Effector memory CD4-positive, alpha-beta T cell (primary cell): Measurements from ENCODE around the gene MTHFR.

Experiments used
- DNase-seq, 3 donors: peaks; one replicate each; pipeline ENCODE4 v3.0.0-alpha.2; 2020
- H3K27ac ChIP-seq: 2 replicates; pipeline ENCODE4 v1.7.0; 2013; ENCODE audit warnings: mild to moderate bottlenecking, low read length, moderate library complexity; ENCODE audit not compliant: insufficient read depth, poor library complexity, severe bottlenecking
- H3K27me3 ChIP-seq: replicated peaks from 2 replicates; pipeline ENCODE4 v1.7.0; 2013; ENCODE audit warnings: mild to moderate bottlenecking, low read length; ENCODE audit not compliant: insufficient read depth, control insufficient read depth, poor library complexity, severe bottlenecking
- H3K36me3 ChIP-seq: 2 replicates; pipeline ENCODE4 v1.7.0; 2013; ENCODE audit warnings: mild to moderate bottlenecking, low read length, moderate library complexity; ENCODE audit not compliant: control insufficient read depth, insufficient read depth
- H3K4me1 ChIP-seq: 2 replicates; pipeline ENCODE4 v1.7.0; 2013; ENCODE audit warnings: low read length, mild to moderate bottlenecking; ENCODE audit not compliant: control insufficient read depth, insufficient read depth, poor library complexity, severe bottlenecking
- H3K4me3 ChIP-seq: 2 replicates; pipeline ENCODE4 v1.7.0; 2013; ENCODE audit warnings: low read length, low read depth, mild to moderate bottlenecking; ENCODE audit not compliant: insufficient read depth, poor library complexity, severe bottlenecking
- H3K9me3 ChIP-seq: 2 replicates; pipeline ENCODE4 v1.7.0; 2013; ENCODE audit warnings: mild to moderate bottlenecking, low read length, moderate library complexity; ENCODE audit not compliant: control insufficient read depth

MTHFR gene

DNA sequence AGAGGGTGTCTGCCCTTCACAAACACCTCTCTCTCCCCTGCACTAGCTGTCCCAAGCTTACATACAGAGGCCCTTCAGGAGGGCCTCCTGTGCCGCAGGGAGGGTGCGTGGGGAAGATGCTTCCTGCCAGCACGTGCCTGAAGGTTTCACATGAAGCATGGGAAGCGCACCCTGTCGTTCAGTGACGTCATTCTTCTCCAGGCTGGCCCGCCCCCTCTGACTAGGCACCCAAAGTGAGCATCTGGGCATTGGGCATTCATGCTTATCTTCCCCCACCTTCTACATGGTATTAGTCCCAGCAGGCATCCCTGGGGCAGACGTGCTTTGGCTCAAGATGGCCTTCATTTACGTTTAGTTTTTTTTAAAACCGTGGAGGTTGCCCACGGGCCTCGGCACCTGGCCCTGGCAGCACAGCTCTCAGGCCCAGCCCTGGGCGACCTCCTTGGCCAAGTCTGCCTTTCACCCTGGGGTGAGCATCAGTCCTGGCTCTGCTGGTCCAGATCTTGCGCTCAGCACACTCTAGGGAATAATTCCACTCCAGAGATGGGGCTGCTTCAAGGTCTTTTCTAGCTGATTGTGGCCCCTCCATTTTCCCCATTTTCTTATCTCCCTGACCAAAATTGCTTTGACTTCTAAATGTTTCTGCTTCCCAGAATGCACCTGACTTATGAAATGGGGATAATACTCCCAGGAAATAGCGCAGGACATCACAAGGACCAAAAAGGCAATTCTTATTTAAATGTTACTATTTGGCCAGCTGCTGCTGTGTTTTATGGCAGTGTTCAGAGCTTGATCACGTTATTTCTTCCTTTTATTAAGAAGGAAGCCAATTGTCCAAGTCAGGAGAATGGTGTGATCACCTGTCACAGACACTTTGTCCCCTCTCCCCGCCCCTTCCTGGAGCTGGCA, 35.7 kb upstream of the MTHFR start:
- Histone ChIP-seq H3K27ac (no peak overlapping the region), H3K4me3 (no peak overlapping the region), H3K9me3 (no peaks in the 10 kb centered on the region), H3K27me3 (no peaks in the 10 kb centered on the region), H3K4me1 (no peaks in the 10 kb centered on the region), H3K36me3 (peaks cover 40% of the 10 kb centered on the region)
- no peak for DNase-seq

DNA sequence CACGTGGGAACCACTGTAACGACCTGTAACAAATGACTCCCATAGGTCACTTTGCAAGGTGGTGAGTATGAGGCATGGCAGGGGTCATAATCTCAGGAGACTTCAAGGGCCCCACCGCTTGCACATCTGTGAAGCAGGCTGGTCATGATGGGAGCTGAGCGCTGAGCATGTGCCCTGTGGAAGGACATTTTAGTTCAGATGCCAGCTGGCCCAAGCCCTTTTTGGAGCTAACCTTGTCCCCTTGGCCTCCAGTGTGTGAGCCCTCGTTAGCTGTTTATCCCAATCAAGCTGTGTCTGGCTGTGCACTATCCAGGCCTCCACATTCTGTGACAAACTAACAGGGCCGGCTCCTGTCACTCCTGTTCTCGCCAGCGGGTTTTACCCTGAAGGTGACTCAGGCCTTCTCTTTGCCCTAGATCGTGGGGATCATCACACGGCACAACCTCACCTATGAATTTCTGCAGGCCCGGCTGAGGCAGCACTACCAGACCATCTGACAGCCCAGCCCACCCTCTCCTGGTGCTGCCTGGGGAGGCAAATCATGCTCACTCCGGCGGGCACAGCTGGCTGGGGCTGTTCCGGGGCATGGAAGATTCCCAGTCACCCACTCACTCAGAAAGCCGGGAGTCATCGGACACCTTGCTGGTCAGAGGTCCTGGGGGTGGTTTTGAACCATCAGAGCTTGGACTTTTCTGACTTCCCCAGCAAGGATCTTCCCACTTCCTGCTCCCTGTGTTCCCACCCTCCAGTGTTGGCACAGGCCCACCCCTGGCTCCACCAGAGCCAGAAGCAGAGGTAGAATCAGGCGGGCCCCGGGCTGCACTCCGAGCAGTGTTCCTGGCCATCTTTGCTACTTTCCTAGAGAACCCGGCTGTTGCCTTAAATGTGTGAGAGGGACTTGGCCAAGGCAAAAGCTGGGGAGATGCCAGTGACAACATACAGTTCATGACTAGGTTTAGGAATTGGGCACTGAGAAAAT, 34.3 kb upstream of the MTHFR start:
- Histone ChIP-seq H3K4me3 (no peak overlapping the region), H3K27ac (no peak overlapping the region), H3K36me3 (peaks cover 47% of the 10 kb centered on the region), H3K4me1 (no peaks in the 10 kb centered on the region), H3K9me3 (no peaks in the 10 kb centered on the region), H3K27me3 (no peaks in the 10 kb centered on the region)
- DNase-seq, result no peak

DNA sequence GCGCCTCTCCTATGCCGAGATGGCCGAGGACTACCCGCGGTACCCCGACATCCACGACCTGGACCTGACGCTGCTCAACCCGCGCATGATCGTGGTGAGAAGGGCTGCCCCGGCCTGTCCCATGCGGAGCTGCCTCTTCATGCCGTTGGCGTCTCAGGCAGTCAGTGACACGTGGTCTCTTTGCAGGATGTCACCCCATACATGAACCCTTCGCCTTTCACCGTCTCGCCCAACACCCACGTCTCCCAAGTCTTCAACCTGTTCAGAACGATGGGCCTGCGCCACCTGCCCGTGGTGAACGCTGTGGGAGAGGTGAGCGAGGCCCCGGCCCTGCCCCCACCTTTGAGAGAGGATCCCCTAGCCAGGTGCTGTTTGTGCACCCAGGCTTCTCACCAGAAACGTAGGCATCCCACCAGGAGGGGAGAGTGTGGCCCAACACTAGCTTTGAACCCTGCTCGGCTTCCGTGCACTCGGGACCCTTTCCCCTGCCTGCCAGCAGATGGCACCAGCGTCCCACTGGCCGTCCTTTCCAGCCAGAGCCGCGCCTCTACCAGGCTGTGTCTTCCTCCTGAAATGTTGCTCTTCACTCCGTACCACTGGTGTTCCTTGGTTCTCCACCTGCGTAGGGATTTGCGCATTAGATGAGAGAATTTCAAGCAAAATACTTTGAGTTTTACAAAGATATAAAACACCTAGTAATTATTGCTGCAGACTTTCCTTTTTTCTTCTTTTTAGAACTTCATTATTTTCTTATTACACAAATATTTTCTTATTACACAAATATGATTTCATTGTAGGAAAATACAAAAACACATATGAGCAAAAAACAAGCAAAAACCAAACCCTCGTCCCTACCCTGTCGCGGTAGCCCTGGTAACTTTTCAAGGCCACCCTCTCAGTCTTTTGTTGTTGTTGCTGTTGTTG, 32.8 kb upstream of the MTHFR start:
- Histone ChIP-seq H3K4me1 (no peaks in the 10 kb centered on the region), H3K27me3 (no peaks in the 10 kb centered on the region), H3K9me3 (no peaks in the 10 kb centered on the region), H3K4me3 (no peak overlapping the region), H3K36me3 (peaks cover 52% of the 10 kb centered on the region), H3K27ac (no peak overlapping the region)
- DNase-seq, result peak; percentile 41 to 57 (median 55)

DNA sequence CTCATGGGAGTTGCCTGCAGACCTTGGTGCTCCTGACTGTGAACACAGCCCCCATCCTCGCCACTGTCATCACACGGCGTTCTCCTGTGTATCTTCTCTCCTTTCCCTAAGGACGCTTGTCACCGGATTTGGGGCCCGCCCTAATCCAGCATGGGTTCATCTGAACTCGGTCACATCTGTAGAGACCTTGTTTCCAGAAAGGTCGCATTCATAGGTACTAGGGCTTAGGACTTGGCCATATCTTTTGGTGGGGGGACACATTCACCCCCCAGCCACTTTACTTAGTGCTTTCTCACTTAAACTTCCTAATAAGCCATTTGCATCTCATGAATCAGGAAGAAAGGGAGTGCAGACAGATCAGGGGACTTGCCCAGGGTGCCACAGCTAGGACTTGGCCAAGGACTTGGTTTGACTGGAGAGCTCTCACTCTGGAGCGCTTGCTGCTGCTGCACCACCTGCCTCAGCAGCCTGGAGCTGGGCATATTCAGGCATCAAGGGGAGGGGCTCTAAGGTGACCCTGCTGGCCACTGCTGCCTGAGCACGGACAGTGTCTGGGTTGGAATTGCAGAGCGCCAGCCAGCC, 32.1 kb upstream of the MTHFR start:
- H3K4me3 ChIP-seq, result no peak overlapping the region
- no peaks in the 10 kb centered on the region for H3K9me3 ChIP-seq
- DNase-seq, result no peak
- H3K27me3 ChIP-seq, result no peaks in the 10 kb centered on the region
- H3K36me3 ChIP-seq, result peaks cover 57% of the 10 kb centered on the region
- H3K4me1 ChIP-seq, result no peaks in the 10 kb centered on the region
- no peak overlapping the region for H3K27ac ChIP-seq

DNA sequence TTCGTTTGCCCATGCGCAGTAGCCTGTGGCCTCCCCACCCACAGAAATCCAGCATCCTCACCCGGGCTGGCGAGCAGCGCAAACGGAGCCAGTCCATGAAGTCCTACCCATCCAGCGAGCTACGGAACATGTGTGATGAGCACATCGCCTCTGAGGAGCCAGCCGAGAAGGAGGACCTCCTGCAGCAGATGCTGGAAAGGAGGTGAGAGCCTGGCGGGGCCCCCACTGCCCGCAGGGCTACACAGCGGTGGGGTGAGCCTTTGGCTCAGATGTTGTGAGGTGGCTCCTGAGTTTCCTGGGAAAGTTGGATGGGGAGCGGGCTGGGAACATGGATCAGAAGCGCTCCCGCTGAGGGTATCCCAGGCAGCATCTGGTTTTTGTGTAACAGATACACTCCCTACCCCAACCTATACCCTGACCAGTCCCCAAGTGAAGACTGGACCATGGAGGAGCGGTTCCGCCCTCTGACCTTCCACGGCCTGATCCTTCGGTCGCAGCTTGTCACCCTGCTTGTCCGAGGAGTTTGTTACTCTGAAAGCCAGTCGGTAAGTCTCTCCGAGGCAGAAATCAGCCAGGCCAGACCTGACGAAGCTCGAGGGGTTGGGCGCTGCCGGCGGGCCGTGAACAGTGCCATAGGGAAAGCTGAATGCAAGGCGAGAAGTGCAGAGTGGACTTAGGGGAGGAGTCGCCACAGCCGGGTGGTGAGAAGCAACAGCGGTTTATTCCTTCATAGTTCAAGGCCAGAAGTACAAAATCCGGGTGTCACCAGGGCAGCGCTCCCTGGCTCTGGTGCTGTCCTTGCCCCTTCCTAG, 31.4 kb upstream of the MTHFR start:
- no peak for DNase-seq
- Histone ChIP-seq H3K27ac (no peak overlapping the region), H3K36me3 (peaks cover 57% of the 10 kb centered on the region), H3K4me3 (no peak overlapping the region), H3K27me3 (no peaks in the 10 kb centered on the region), H3K4me1 (no peaks in the 10 kb centered on the region), H3K9me3 (no peaks in the 10 kb centered on the region)

DNA sequence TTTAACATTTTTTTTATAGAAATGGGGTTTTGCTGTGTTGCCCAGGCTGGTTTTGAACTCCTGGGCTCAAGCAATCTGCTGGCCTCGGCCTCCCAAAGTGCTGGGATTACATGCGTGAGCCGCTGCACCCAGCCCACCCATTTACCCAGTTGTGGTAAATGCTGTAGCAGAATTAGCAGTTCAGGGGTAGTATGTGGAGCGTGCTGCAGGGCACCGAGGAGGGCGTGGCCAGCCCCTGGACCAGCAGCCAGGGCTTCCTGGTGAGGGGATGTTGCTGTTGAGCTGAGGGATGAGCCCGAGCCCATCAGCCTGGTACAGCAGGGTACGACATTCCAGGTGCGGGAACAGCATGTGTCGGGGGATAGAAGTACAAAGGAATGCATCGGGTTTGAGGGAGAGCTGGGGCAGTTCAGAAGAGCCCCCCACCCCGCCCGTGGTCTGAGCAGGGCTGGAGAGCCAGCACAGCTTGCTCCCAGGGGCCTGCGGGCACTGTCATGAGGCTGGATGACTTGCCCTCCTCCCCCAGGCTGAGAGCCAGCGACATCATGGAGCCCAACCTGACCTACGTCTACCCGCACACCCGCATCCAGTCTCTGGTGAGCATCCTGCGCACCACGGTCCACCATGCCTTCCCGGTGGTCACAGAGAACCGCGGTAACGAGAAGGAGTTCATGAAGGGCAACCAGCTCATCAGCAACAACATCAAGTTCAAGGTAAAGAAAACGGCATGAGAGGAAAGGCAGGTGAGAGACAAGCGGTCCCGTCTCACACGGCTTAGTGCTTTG, 29.9 kb upstream of the MTHFR start:
- peaks cover 48% of the 10 kb centered on the region for H3K36me3 ChIP-seq

DNA sequence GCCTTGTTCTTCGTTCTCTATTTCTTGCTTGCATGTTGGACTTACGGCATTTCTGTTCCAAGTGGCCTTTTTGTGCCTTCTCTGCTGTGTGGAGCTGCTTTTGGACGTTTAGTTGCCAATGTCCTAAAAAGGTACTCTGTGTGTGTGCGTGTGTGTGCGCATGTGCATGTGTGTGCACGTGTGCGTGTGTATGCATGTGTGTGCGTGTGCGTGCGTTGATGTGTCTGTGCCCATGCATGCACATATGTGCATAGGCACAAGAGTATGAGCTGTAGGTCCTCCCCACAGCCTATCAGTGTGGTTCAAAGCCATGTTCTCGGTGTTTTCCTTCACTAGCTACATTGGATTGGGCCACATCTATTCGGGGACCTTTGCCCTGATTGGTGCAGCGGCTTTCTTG, 28.1 kb upstream of the MTHFR start:
- Histone ChIP-seq H3K36me3 (peaks cover 47% of the 10 kb centered on the region), H3K27ac (no peak overlapping the region), H3K9me3 (no peaks in the 10 kb centered on the region), H3K27me3 (no peaks in the 10 kb centered on the region), H3K4me3 (no peak overlapping the region), H3K4me1 (no peaks in the 10 kb centered on the region)
- DNase-seq, result no peak

More for the DNA sequence above, 29.9 kb upstream of the MTHFR start:
- no peaks in the 10 kb centered on the region for H3K9me3 ChIP-seq
- no peaks in the 10 kb centered on the region for H3K4me1 ChIP-seq
- no peaks in the 10 kb centered on the region for H3K27me3 ChIP-seq
- no peak for DNase-seq
- H3K4me3 ChIP-seq, result no peak overlapping the region
- no peak overlapping the region for H3K27ac ChIP-seq

DNA sequence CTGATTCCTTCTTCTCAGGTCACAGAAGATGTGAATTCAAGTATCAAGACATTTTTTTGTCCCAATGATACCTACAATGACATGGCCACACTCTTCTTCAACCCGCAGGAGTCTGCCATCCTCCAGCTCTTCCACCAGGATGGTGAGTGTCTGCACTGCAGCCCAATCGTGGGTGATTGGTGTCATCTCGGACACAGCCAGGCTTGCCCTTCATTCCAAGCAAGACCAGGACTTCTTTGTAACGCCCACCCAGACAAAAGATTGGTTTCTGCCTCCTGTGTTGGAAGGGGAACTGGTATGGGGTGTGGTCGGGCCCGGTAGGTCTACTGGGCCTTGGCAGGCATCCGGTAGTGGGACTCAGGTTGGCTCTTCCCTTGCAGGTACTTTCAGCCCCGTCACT, 27.7 kb upstream of the MTHFR start:
- H3K4me3 ChIP-seq, result no peak overlapping the region
- H3K27ac ChIP-seq, result no peak overlapping the region
- H3K4me1 ChIP-seq, result no peaks in the 10 kb centered on the region
- H3K9me3 ChIP-seq, result no peaks in the 10 kb centered on the region
- no peak for DNase-seq
- no peaks in the 10 kb centered on the region for H3K27me3 ChIP-seq
- H3K36me3 ChIP-seq, result peaks cover 50% of the 10 kb centered on the region
